ENCODE data around the gene STIM2.
"Not testable (repeated sequence)": the region's sequence is repeated elsewhere in the genome, so short reads cannot be mapped to it uniquely, and the experiment has no call there.

The STIM2 gene

GRCh38 chr4:26860157-26860921 is at the start of gene STIM2:
Gene STIM2 (plus strand): TSS chr4:26860841.
- peak; percentile 84 for DNase-seq (ENCODE audit: low spot score)

- not testable (repeated sequence) for DNase-seq (ENCODE audit: low spot score)
Observed at GRCh38 chr4:26811571-26811970, 49.1 kb upstream of the STIM2 start.

GRCh38 chr4:26812049-26812714 is 48.5 kb upstream of the STIM2 start:
- DNase-seq (ENCODE audit: low spot score) = no peak

- no peak for DNase-seq (ENCODE audit: low spot score)
Observed at GRCh38 chr4:26813698-26814097, 46.9 kb upstream of the STIM2 start.

GRCh38 chr4:26815199-26815598 is 45.4 kb upstream of the STIM2 start:
- DNase-seq (ENCODE audit: low spot score) = no peak

- DNase-seq (ENCODE audit: low spot score) = no peak
Observed at GRCh38 chr4:26815706-26816105, 44.9 kb upstream of the STIM2 start.

GRCh38 chr4:26819026-26819425 is 41.6 kb upstream of the STIM2 start:
- DNase-seq (ENCODE audit: low spot score) = no peak

GRCh38 chr4:26819478-26820095 is 41.1 kb upstream of the STIM2 start:
- DNase-seq (ENCODE audit: low spot score) = no peak

- DNase-seq (ENCODE audit: low spot score) = no peak
Observed at GRCh38 chr4:26820346-26820745, 40.3 kb upstream of the STIM2 start.

- DNase-seq (ENCODE audit: low spot score) = no peak
Observed at GRCh38 chr4:26821031-26821430, 39.6 kb upstream of the STIM2 start.

- peak; percentile 48 for DNase-seq (ENCODE audit: low spot score)
Observed at GRCh38 chr4:26821677-26822503, 38.8 kb upstream of the STIM2 start.

- no peak for DNase-seq (ENCODE audit: low spot score)
Observed at GRCh38 chr4:26822546-26822945, 38.1 kb upstream of the STIM2 start.

- not testable (repeated sequence) for DNase-seq (ENCODE audit: low spot score)
Observed at GRCh38 chr4:26822974-26823373, 37.7 kb upstream of the STIM2 start.

- DNase-seq (ENCODE audit: low spot score) = no peak
Observed at GRCh38 chr4:26823583-26823982, 37.1 kb upstream of the STIM2 start.

- no peak for DNase-seq (ENCODE audit: low spot score)
Observed at GRCh38 chr4:26824667-26825066, 36.0 kb upstream of the STIM2 start.

- DNase-seq (ENCODE audit: low spot score) = no peak
Observed at GRCh38 chr4:26826721-26827120, 33.9 kb upstream of the STIM2 start.

- DNase-seq (ENCODE audit: low spot score) = not testable (repeated sequence)
Observed at GRCh38 chr4:26827336-26827735, 33.3 kb upstream of the STIM2 start.

- DNase-seq (ENCODE audit: low spot score) = no peak
Observed at GRCh38 chr4:26827798-26828197, 32.8 kb upstream of the STIM2 start.

- DNase-seq (ENCODE audit: low spot score) = no peak
Observed at GRCh38 chr4:26829018-26829417, 31.6 kb upstream of the STIM2 start.

GRCh38 chr4:26830033-26830432 is 30.6 kb upstream of the STIM2 start:
- DNase-seq (ENCODE audit: low spot score) = no peak

- DNase-seq (ENCODE audit: low spot score) = no peak
Observed at GRCh38 chr4:26830701-26831100, 29.9 kb upstream of the STIM2 start.

- DNase-seq (ENCODE audit: low spot score) = no peak
Observed at GRCh38 chr4:26836539-26836938, 24.1 kb upstream of the STIM2 start.

Measured in HuH-7.5 (cell line).